H9 (cell line): ENCODE measurements around the gene SERPINA5. TPM values are rescaled to one million over a fixed set of nuclear protein-coding genes. Genes with fewer than 3 reads are reported as not detected.

Source experiments
- DNase-seq: peaks from one replicate; pipeline ENCODE4 v3.0.0-alpha.2; 2017
- H2AFZ ChIP-seq: one replicate; pipeline ENCODE4 v1.6.1; 2013; ENCODE audit warnings: mild to moderate bottlenecking, low read length, control low read depth, moderate library complexity
- H2AK5ac ChIP-seq: 2 replicates; pipeline ENCODE4 v1.6.1; 2013; ENCODE audit warnings: low read length, control low read depth, mixed read lengths; ENCODE audit not compliant: insufficient read length
- H2BK120ac ChIP-seq: one replicate; pipeline ENCODE4 v1.6.1; 2013; ENCODE audit warnings: low read depth, mild to moderate bottlenecking, low read length, control low read depth, inconsistent platforms; ENCODE audit not compliant: poor library complexity, severe bottlenecking
- H2BK12ac ChIP-seq: 2 replicates; pipeline ENCODE4 v1.6.1; 2013; ENCODE audit warnings: low read length, control low read depth, mixed read lengths, low read depth; ENCODE audit not compliant: insufficient read length
- H2BK15ac ChIP-seq: 2 replicates; pipeline ENCODE4 v1.6.1; 2013; ENCODE audit warnings: low read depth, low read length, control low read depth
- H2BK20ac ChIP-seq: one replicate; pipeline ENCODE4 v1.6.1; 2013; ENCODE audit warnings: low read depth, mild to moderate bottlenecking, low read length, control low read depth, inconsistent platforms; ENCODE audit not compliant: poor library complexity, severe bottlenecking
- H2BK5ac ChIP-seq: 2 replicates; pipeline ENCODE4 v1.6.1; 2013; ENCODE audit warnings: low read length, control low read depth, mixed read lengths; ENCODE audit not compliant: insufficient read length
- H3K14ac ChIP-seq: 2 replicates; pipeline ENCODE4 v1.6.1; 2013; ENCODE audit warnings: low read length, control low read depth; ENCODE audit not compliant: insufficient read depth
- H3K18ac ChIP-seq: 2 replicates; pipeline ENCODE4 v1.6.1; 2013; ENCODE audit warnings: low read depth, mild to moderate bottlenecking, mixed read lengths, low read length, control low read depth; ENCODE audit not compliant: insufficient read length
- H3K23ac ChIP-seq: 2 replicates; pipeline ENCODE4 v1.6.1; 2013; ENCODE audit warnings: low read length, control low read depth, mixed read lengths, low read depth; ENCODE audit not compliant: insufficient read length
- H3K23me2 ChIP-seq: 2 replicates; pipeline ENCODE4 v1.6.1; 2013; ENCODE audit warnings: low read depth, mild to moderate bottlenecking, mixed read lengths, low read length, control low read depth; ENCODE audit not compliant: insufficient read length, poor library complexity, severe bottlenecking
- H3K27ac ChIP-seq: 2 replicates; pipeline ENCODE4 v1.5.1; 2013; ENCODE audit warnings: low read length, control low read depth, mixed read lengths, low read depth; ENCODE audit not compliant: insufficient read length
- H3K27me3 ChIP-seq: 2 replicates; pipeline ENCODE4 v1.6.1; 2013; ENCODE audit warnings: low read length, control low read depth, inconsistent platforms; ENCODE audit not compliant: insufficient read depth
- H3K4ac ChIP-seq: 2 replicates; pipeline ENCODE4 v1.6.1; 2013; ENCODE audit warnings: low read depth, mild to moderate bottlenecking, control low read depth, inconsistent platforms, low read length, moderate library complexity
- H3K4me1 ChIP-seq: 2 replicates; pipeline ENCODE4 v1.6.1; 2013; ENCODE audit warnings: low read length, control low read depth, inconsistent platforms; ENCODE audit not compliant: insufficient read depth
- H3K4me2 ChIP-seq: 2 replicates; pipeline ENCODE4 v1.6.1; 2013; ENCODE audit warnings: low read length, control low read depth, mixed read lengths; ENCODE audit not compliant: insufficient read length, insufficient read depth
- H3K56ac ChIP-seq: 2 replicates; pipeline ENCODE4 v1.6.1; 2013; ENCODE audit warnings: low read depth, mild to moderate bottlenecking, mixed read lengths, low read length, control low read depth; ENCODE audit not compliant: insufficient read length
- H3K79me1 ChIP-seq: 2 replicates; pipeline ENCODE4 v1.6.1; 2013; ENCODE audit warnings: low read depth, mild to moderate bottlenecking, moderate library complexity, low read length, control low read depth, inconsistent platforms; ENCODE audit not compliant: insufficient read depth, poor library complexity, severe bottlenecking
- H3K79me2 ChIP-seq: 2 replicates; pipeline ENCODE4 v1.6.1; 2013; ENCODE audit warnings: low read length, control low read depth, inconsistent platforms; ENCODE audit not compliant: insufficient read depth
- H3K9ac ChIP-seq: 2 replicates; pipeline ENCODE4 v1.6.1; 2013; ENCODE audit warnings: low read length, control low read depth, mixed read lengths; ENCODE audit not compliant: insufficient read length; ENCODE audit errors: extremely low read depth
- H3K9me3 ChIP-seq: one replicate; pipeline ENCODE4 v1.6.1; 2013; ENCODE audit warnings: low read depth, low read length, inconsistent platforms; ENCODE audit not compliant: control insufficient read depth
- H3T11ph ChIP-seq: one replicate; pipeline ENCODE4 v1.6.1; 2013; ENCODE audit warnings: mild to moderate bottlenecking, low read length, control low read depth, inconsistent platforms
- H4K20me1 ChIP-seq: one replicate; pipeline ENCODE4 v1.6.1; 2013; ENCODE audit not compliant: control insufficient read depth, insufficient read length, insufficient read depth
- H4K5ac ChIP-seq: 2 replicates; pipeline ENCODE4 v1.6.1; 2013; ENCODE audit warnings: low read depth, mild to moderate bottlenecking, mixed read lengths, low read length, control low read depth; ENCODE audit not compliant: insufficient read length
- H4K8ac ChIP-seq: replicated peaks from 2 replicates; pipeline ENCODE4 v1.6.1; 2013; ENCODE audit warnings: low read length, control low read depth, mixed read lengths, low read depth; ENCODE audit not compliant: insufficient read length
- H4K91ac ChIP-seq: 2 replicates; pipeline ENCODE4 v1.6.1; 2013; ENCODE audit warnings: low read depth, mild to moderate bottlenecking, moderate library complexity, mixed read lengths, low read length, control low read depth; ENCODE audit not compliant: insufficient read length
- H3K27ac Mint-ChIP-seq, 3 experiments: 2 replicates in 2 of 3; 3 replicates in 1 of 3; pipeline ENCODE4 v1.8.0; 2020 to 2021; ENCODE audit warnings: mixed read lengths in 3 of 3, mild to moderate bottlenecking in 1 of 3, moderate library complexity in 1 of 3
- H3K27me3 Mint-ChIP-seq: 2 replicates; pipeline ENCODE4 v1.8.0; 2021; ENCODE audit warnings: low read depth, mild to moderate bottlenecking, moderate library complexity, mixed read lengths
- H3K36me3 Mint-ChIP-seq, 3 experiments: 2 replicates in 2 of 3; 3 replicates in 1 of 3; pipeline ENCODE4 v1.8.0; 2020 to 2021; ENCODE audit warnings: low read depth in 3 of 3, mixed read lengths in 3 of 3; ENCODE audit not compliant: insufficient read depth in 1 of 3
- H3K4me1 Mint-ChIP-seq, 2 experiments: 2 replicates each; pipeline ENCODE4 v1.8.0; 2020; ENCODE audit warnings: mixed read lengths in 2 of 2
- H3K4me3 Mint-ChIP-seq, 2 experiments: 2 replicates in 1 of 2; 3 replicates in 1 of 2; pipeline ENCODE4 v1.8.0; 2020 to 2021; ENCODE audit warnings: mild to moderate bottlenecking in 2 of 2, mixed read lengths in 2 of 2, moderate library complexity in 1 of 2
- H3K9me3 Mint-ChIP-seq, 2 experiments: 2 replicates in 1 of 2; 3 replicates in 1 of 2; pipeline ENCODE4 v1.8.0; 2020; ENCODE audit warnings: mild to moderate bottlenecking in 2 of 2, mixed read lengths in 2 of 2, moderate library complexity in 1 of 2
- WGBS: extraction: QIAGEN DNeasy Blood & Tissue Kit; methylation state at CpG from one replicate; pipeline ENCODE4 v1.1.7; 2013; ENCODE audit warnings: missing lambda C conversion rate, low lambda C conversion rate, mixed read lengths; ENCODE audit not compliant: insufficient read length; ENCODE audit errors: extremely low coverage; 5-methylcytosine and 5-hydroxymethylcytosine counted together
- total RNA-seq: library from RNA; stranded (reverse); gene quantifications from 2 replicates; pipeline ENCODE4 v1.2.1, GENCODE V29; 2021
- TF ChIP-seq, protein P1 (sequence below): fragments of 200-600 bp; sonication (generic); conservative IDR thresholded peaks from 3 replicates; pipeline ENCODE4 v1.8.0; 2021; ENCODE audit warnings: antibody characterized with exemption, mild to moderate bottlenecking

The SERPINA5 gene
- total RNA-seq, 1 experiment from 2014 or later, result 1.1 TPM

DNA sequence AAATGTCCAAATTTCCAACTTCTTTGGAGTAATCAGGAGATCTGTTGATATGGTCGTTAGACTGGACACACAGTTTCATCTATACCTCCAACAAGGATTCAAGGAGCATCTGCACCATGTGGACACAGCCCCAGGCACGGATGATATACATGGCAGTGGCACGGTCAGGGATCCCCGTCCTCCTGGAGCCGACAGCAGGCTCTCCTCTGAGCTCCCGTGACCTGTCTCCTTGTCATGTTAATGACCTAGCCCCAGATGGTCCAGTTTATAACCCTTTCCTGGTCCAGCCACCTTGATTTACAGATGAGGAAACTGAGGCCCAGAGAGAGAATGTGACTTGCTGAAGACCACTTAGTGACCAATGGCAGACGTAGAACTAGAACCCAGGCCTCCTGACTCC, 36.5 kb upstream of the SERPINA5 start:
- no peak overlapping the region for H3K9ac ChIP-seq
- H4K5ac ChIP-seq, result no peak overlapping the region
- Mint-ChIP-seq H3K27ac (no peak overlapping the region), H3K4me3 (no peak overlapping the region), H3K9me3 (no peaks in the 10 kb centered on the region; a peak in 1 of 5 replicates), H3K27me3 (peaks cover 16% of the 10 kb centered on the region), H3K4me1 (peaks cover 26 to 36% of the 10 kb centered on the region in 2 experiments), H3K36me3 (no peaks in the 10 kb centered on the region)
- no peaks in the 10 kb centered on the region for H4K20me1 ChIP-seq
- H3K4me1 ChIP-seq, result peaks cover 1% of the 10 kb centered on the region; the same call in 1 of the 2 replicates
- H2AK5ac ChIP-seq, result no peak overlapping the region
- H3K23me2 ChIP-seq, result no peaks in the 10 kb centered on the region
- no peak overlapping the region for H2BK120ac ChIP-seq
- no peaks in the 10 kb centered on the region for H3K27me3 ChIP-seq
- H3T11ph ChIP-seq, result no peak overlapping the region
- no peaks in the 10 kb centered on the region for H3K9me3 ChIP-seq
- no peak overlapping the region for H2BK20ac ChIP-seq
- H4K8ac ChIP-seq, result no peak overlapping the region
- no peaks in the 10 kb centered on the region for H3K79me1 ChIP-seq
- H3K56ac ChIP-seq, result no peak overlapping the region
- DNase-seq, result no peak
- no peaks in the 10 kb centered on the region for H3K79me2 ChIP-seq
- no peak overlapping the region for H3K23ac ChIP-seq
- no peak overlapping the region for H2BK12ac ChIP-seq
- WGBS, result no CpG with 5 or more reads among the region's 7 CpGs
- no peak overlapping the region for H3K18ac ChIP-seq
- TF ChIP-seq, protein P1, sequence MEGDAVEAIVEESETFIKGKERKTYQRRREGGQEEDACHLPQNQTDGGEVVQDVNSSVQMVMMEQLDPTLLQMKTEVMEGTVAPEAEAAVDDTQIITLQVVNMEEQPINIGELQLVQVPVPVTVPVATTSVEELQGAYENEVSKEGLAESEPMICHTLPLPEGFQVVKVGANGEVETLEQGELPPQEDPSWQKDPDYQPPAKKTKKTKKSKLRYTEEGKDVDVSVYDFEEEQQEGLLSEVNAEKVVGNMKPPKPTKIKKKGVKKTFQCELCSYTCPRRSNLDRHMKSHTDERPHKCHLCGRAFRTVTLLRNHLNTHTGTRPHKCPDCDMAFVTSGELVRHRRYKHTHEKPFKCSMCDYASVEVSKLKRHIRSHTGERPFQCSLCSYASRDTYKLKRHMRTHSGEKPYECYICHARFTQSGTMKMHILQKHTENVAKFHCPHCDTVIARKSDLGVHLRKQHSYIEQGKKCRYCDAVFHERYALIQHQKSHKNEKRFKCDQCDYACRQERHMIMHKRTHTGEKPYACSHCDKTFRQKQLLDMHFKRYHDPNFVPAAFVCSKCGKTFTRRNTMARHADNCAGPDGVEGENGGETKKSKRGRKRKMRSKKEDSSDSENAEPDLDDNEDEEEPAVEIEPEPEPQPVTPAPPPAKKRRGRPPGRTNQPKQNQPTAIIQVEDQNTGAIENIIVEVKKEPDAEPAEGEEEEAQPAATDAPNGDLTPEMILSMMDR, result no peak
- H3K4ac ChIP-seq, result no peak overlapping the region
- H2BK5ac ChIP-seq, result no peak overlapping the region
- H2AFZ ChIP-seq, result no peak overlapping the region
- no peak overlapping the region for H3K14ac ChIP-seq
- H2BK15ac ChIP-seq, result no peak overlapping the region
- no peak overlapping the region for H3K27ac ChIP-seq
- H4K91ac ChIP-seq, result no peak overlapping the region
- H3K4me2 ChIP-seq, result no peak overlapping the region
